RPMI7951 (cell line): ENCODE measurements around the gene TICAM1. TPM values are rescaled to one million over a fixed set of nuclear protein-coding genes. Genes with fewer than 3 reads are reported as not detected.

Source experiments
- DNase-seq: peaks from one replicate; pipeline ENCODE4 v3.0.0-alpha.2; 2012; ENCODE audit warnings: low read depth
- total RNA-seq: library from RNA; depleted of rRNA; stranded (reverse); fragments of >200 nt; shearing (Covaris generic); gene quantifications from 2 replicates; pipeline ENCODE4 v1.2.3, GENCODE V29; 2014; rRNA removed

TICAM1 gene
- total RNA-seq, 1 experiment from 2014 or later = 2.4 TPM

DNA sequence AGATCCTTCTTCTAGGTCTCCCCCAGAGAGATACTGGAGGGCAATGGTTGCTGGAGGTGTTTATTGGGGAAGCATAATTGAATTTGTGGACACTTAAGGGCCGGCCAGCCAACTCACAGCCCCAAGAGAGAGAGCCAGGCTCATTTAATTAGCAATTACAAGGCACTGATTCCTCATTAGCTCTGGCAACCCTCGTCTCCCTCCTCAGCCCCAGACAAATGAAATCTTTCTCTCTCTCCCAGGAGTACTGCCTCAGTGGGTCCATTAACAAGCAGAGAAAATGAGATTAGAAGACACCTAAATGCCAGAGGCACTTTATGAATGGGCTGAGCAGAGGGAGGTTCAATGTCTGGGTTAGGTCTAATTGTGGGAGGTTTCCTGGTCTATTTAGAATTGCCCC, 58.9 kb downstream of the TICAM1 start:
- DNase-seq = no peak

DNA sequence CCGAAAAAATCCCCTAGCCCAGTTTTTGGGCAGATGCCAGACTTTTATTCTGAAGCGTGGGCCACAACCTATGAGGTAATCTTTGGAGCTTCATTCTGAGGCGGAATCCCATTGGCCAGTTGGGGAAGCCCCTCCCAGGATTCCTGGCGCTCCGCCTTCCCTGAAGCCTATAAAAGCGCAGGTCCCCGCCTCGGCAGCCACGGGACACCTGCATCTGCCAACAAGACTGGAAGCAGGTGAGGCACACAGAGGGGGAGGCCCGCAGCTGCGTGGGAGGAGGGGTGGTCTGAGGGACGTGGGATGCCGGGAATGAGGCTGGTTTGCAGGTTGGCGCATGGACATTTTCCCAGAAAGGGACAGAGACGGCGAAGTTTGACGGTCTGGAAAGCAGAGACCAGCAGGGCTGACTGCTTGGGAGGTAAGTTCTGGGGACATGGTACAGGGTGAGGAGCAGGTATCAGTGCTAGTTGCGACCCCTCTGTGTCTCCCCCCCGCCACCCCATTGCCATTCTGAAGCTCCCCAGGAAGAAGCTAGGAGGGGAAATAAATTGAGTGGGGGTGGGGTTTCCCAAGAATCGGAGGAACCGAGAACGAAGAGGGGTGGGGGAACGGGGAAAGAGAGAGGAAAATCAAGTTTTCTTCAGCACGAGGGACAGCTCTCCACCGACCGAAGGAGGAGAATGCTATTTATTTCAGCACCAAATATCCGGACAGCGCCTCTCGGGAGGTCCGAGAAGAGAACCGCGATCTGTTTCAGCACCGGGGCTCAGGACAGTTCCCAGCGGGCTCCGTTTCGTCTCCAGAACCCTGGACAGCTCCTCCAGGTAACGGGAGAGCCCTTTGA, 62.4 kb downstream of the TICAM1 start:
- DNase-seq = peak; percentile 78

Other genes with a start within 250 kb of the TICAM1 start
- gene TNFAIP8L1, start 192.2 kb downstream of the TICAM1 start, total RNA-seq = 7.7 and 11.8 TPM in 2 replicates
- 258 and 333 TPM in 2 replicates for gene MYDGF, start 161.4 kb downstream of the TICAM1 start, total RNA-seq
- gene DPP9, start 107.9 kb downstream of the TICAM1 start, total RNA-seq = 63.3 and 69.9 TPM in 2 replicates
- gene FEM1A, start 40.0 kb downstream of the TICAM1 start, total RNA-seq = 6.1 and 6.7 TPM in 2 replicates
- 177 and 194 TPM in 2 replicates for gene PLIN3, start 36.0 kb upstream of the TICAM1 start, total RNA-seq
- gene ARRDC5, start 71.2 kb upstream of the TICAM1 start, total RNA-seq = not detected in 2 replicates
- 37.6 and 37.7 TPM in 2 replicates for gene UHRF1, start 77.8 kb upstream of the TICAM1 start, total RNA-seq
- gene KDM4B, start 137.4 kb upstream of the TICAM1 start, total RNA-seq = 6.2 and 6.8 TPM in 2 replicates